Putamen (tissue), 1 donor: Measurements from ENCODE around the gene ZNF398.
"Not testable (repeated sequence)": the region's sequence is repeated elsewhere in the genome, so short reads cannot be mapped to it uniquely, and the experiment has no call there.

Experiments
- DNase-seq: peaks from one replicate; pipeline ENCODE4 v3.0.0-alpha.2; 2016; ENCODE audit warnings: low spot score

ZNF398 gene

GRCh38 chr7:149147072-149147751 lies at the start of gene ZNF398:
ZNF398 (plus strand) TSS chr7:149147453; CDS start chr7:149147743, 290 bp downstream.
- peak; percentile 87 for DNase-seq

- peak; percentile 2 for DNase-seq
Observed at GRCh38 chr7:149099058-149099457, 48.2 kb upstream of the ZNF398 start.

GRCh38 chr7:149100821-149101220 lies 46.4 kb upstream of the ZNF398 start:
- DNase-seq = no peak

- no peak for DNase-seq
Observed at GRCh38 chr7:149102666-149103065, 44.6 kb upstream of the ZNF398 start.

- DNase-seq = no peak
Observed at GRCh38 chr7:149103424-149103823, 43.8 kb upstream of the ZNF398 start.

- no peak for DNase-seq
Observed at GRCh38 chr7:149104214-149104613, 43.0 kb upstream of the ZNF398 start.

- no peak for DNase-seq
Observed at GRCh38 chr7:149104749-149105148, 42.5 kb upstream of the ZNF398 start.

GRCh38 chr7:149109969-149110368 lies 37.3 kb upstream of the ZNF398 start:
- DNase-seq = no peak

- DNase-seq = no peak
Observed at GRCh38 chr7:149125189-149125862, 21.9 kb upstream of the ZNF398 start.

- DNase-seq = peak; percentile 90
Observed at GRCh38 chr7:149125863-149126661, 21.2 kb upstream of the ZNF398 start, which contains the start of gene ZNF425. ZNF425 (minus strand) TSS chr7:149126324; CDS start chr7:149126213, 111 bp downstream.

- DNase-seq = peak; percentile 55
Observed at GRCh38 chr7:149126662-149127266, 20.5 kb upstream of the ZNF398 start.

- DNase-seq = no peak
Observed at GRCh38 chr7:149130572-149131198, 16.6 kb upstream of the ZNF398 start.

GRCh38 chr7:149133028-149133710 lies 14.1 kb upstream of the ZNF398 start:
- no peak for DNase-seq

- no peak for DNase-seq
Observed at GRCh38 chr7:149136118-149136517, 11.1 kb upstream of the ZNF398 start.

GRCh38 chr7:149140831-149141230 lies 6.4 kb upstream of the ZNF398 start:
- DNase-seq = no peak

- DNase-seq = no peak
Observed at GRCh38 chr7:149141893-149142292, 5.4 kb upstream of the ZNF398 start.

GRCh38 chr7:149144436-149144922 lies 2.8 kb upstream of the ZNF398 start:
- DNase-seq = not testable (repeated sequence)

- DNase-seq = no peak
Observed at GRCh38 chr7:149145031-149145845, 2.0 kb upstream of the ZNF398 start.

GRCh38 chr7:149147752-149148653 lies 750 bp downstream of the ZNF398 start:
- peak; percentile 63 for DNase-seq
